Mesenchymal stem cell (in vitro differentiated cells and primary cell): ENCODE results near the gene SLCO2A1.

Experiments
- DNase-seq: peaks from one replicate; pipeline ENCODE4 v3.0.0-alpha.2; 2013
- H2AFZ ChIP-seq: one replicate; pipeline ENCODE4 v1.6.1; 2013; ENCODE audit warnings: low read depth, mild to moderate bottlenecking, control low read depth, inconsistent platforms, low read length, moderate library complexity
- H2AK5ac ChIP-seq: 2 replicates; pipeline ENCODE4 v1.6.1; 2013; ENCODE audit warnings: low read length, moderate library complexity, mild to moderate bottlenecking, inconsistent platforms; ENCODE audit not compliant: severe bottlenecking
- H2BK120ac ChIP-seq: one replicate; pipeline ENCODE4 v1.6.1; 2013; ENCODE audit warnings: low read depth, mild to moderate bottlenecking, inconsistent platforms, low read length, moderate library complexity
- H2BK12ac ChIP-seq, 2 experiments: one replicate each; pipeline ENCODE4 v1.6.1; 2013; ENCODE audit warnings: inconsistent platforms in 2 of 2, low read length in 2 of 2, mild to moderate bottlenecking in 2 of 2, moderate library complexity in 2 of 2, control low read depth in 1 of 2
- H2BK15ac ChIP-seq: one replicate; pipeline ENCODE4 v1.6.1; 2013; ENCODE audit warnings: mild to moderate bottlenecking, low read depth, inconsistent platforms; ENCODE audit not compliant: poor library complexity, severe bottlenecking
- H2BK5ac ChIP-seq: 2 replicates; pipeline ENCODE4 v1.6.1; 2013; ENCODE audit warnings: low read depth, mild to moderate bottlenecking, low read length, control low read depth, inconsistent platforms; ENCODE audit not compliant: poor library complexity, severe bottlenecking
- H3K14ac ChIP-seq, 2 experiments: one replicate each; pipeline ENCODE4 v1.6.1; 2013; ENCODE audit warnings: inconsistent platforms in 2 of 2, low read length in 2 of 2, control low read depth in 1 of 2, mild to moderate bottlenecking in 1 of 2, moderate library complexity in 1 of 2
- H3K18ac ChIP-seq, 2 experiments: one replicate each; pipeline ENCODE4 v1.6.1; 2013; ENCODE audit warnings: inconsistent platforms in 2 of 2, low read length in 2 of 2, control low read depth in 1 of 2, low read depth in 1 of 2, mild to moderate bottlenecking in 1 of 2
- H3K23ac ChIP-seq, 2 experiments: one replicate each; pipeline ENCODE4 v1.6.1; 2013; ENCODE audit warnings: inconsistent platforms in 2 of 2, low read length in 2 of 2, mild to moderate bottlenecking in 2 of 2, moderate library complexity in 2 of 2, control low read depth in 1 of 2
- H3K27ac ChIP-seq: 2 replicates; pipeline ENCODE4 v1.5.1; 2013; ENCODE audit warnings: mild to moderate bottlenecking, moderate library complexity, low read length, control low read depth, inconsistent platforms; ENCODE audit not compliant: poor library complexity, severe bottlenecking
- H3K27me3 ChIP-seq, 2 experiments: 2 replicates each; pipeline versions ENCODE4 v1.6.1 to v1.7.0; 2013; ENCODE audit warnings: low read length in 2 of 2, mild to moderate bottlenecking in 2 of 2, moderate library complexity in 2 of 2, control low read depth in 1 of 2, inconsistent platforms in 1 of 2; ENCODE audit not compliant: control insufficient read depth in 1 of 2, insufficient read depth in 1 of 2
- H3K36me3 ChIP-seq, 2 experiments: 2 replicates each; pipeline versions ENCODE4 v1.6.1 to v1.7.0; 2013; ENCODE audit warnings: low read length in 2 of 2, control low read depth in 1 of 2, inconsistent platforms in 1 of 2, low read depth in 1 of 2, mild to moderate bottlenecking in 1 of 2; ENCODE audit not compliant: insufficient read depth in 2 of 2, control insufficient read depth in 1 of 2
- H3K4ac ChIP-seq, 2 experiments: one replicate each; pipeline ENCODE4 v1.6.1; 2013; ENCODE audit warnings: inconsistent platforms in 2 of 2, low read length in 2 of 2, mild to moderate bottlenecking in 2 of 2, moderate library complexity in 2 of 2, control low read depth in 1 of 2, low read depth in 1 of 2
- H3K4me1 ChIP-seq: 2 replicates; pipeline ENCODE4 v1.6.1; 2013; ENCODE audit warnings: low read depth, low read length, control low read depth; ENCODE audit not compliant: control insufficient read depth, insufficient read depth
- H3K4me2 ChIP-seq: 2 replicates; pipeline ENCODE4 v1.6.1; 2013; ENCODE audit warnings: low read length, mild to moderate bottlenecking, inconsistent platforms; ENCODE audit not compliant: poor library complexity, severe bottlenecking
- H3K4me3 ChIP-seq, 2 experiments: 2 replicates each; pipeline versions ENCODE4 v1.5.1 to v1.7.0; 2013; ENCODE audit warnings: low read length in 2 of 2, mild to moderate bottlenecking in 2 of 2, control low read depth in 1 of 2, low read depth in 1 of 2; ENCODE audit not compliant: insufficient read depth in 1 of 2
- H3K79me1 ChIP-seq: replicated peaks from 2 replicates; pipeline ENCODE4 v1.6.1; 2013; ENCODE audit warnings: mild to moderate bottlenecking, control low read depth, low read length, inconsistent platforms; ENCODE audit not compliant: poor library complexity, severe bottlenecking
- H3K9ac ChIP-seq: 2 replicates; pipeline ENCODE4 v1.7.0; 2013; ENCODE audit warnings: mild to moderate bottlenecking, low read length, moderate library complexity
- H3K9me3 ChIP-seq: 2 replicates; pipeline ENCODE4 v1.7.0; 2013; ENCODE audit warnings: mild to moderate bottlenecking, low read length; ENCODE audit not compliant: control insufficient read depth
- H4K8ac ChIP-seq: one replicate; pipeline ENCODE4 v1.6.1; 2013; ENCODE audit warnings: inconsistent platforms, mild to moderate bottlenecking, low read length, moderate library complexity
- H4K91ac ChIP-seq: one replicate; pipeline ENCODE4 v1.6.1; 2013; ENCODE audit warnings: mild to moderate bottlenecking, low read length, inconsistent platforms
- WGBS: methylation state at CpG from one replicate; pipeline ENCODE4 v1.1.7; 2013; ENCODE audit warnings: mixed read lengths; 5-methylcytosine and 5-hydroxymethylcytosine counted together

SLCO2A1 gene

GRCh38 chr3:134029256-134029733 is 430 bp downstream of the SLCO2A1 start:
- no peak overlapping the region for H2BK15ac ChIP-seq
- peaks cover 15% of the 10 kb centered on the region for H3K4me1 ChIP-seq
- peak overlapping the region; percentile 99 for H3K4me2 ChIP-seq
- WGBS: under 1% methylated on average over 40 of the region's 43 CpGs
- no peaks in the 10 kb centered on the region for H3K9me3 ChIP-seq
- H3K9ac ChIP-seq: peak overlapping the region; percentile 61
- H3K18ac ChIP-seq: peak overlapping the region in 1 of 2 experiments; percentile 18
- H2AFZ ChIP-seq: no peak overlapping the region
- peak overlapping the region; percentile 58 to 75 for H3K4me3 ChIP-seq
- H2AK5ac ChIP-seq: no peak overlapping the region
- no peak overlapping the region for H3K27ac ChIP-seq
- H3K79me1 ChIP-seq: no peaks in the 10 kb centered on the region
- no peak overlapping the region for H2BK120ac ChIP-seq
- H3K23ac ChIP-seq: peak overlapping the region in 1 of 2 experiments; percentile 83
- no peak overlapping the region for H2BK12ac ChIP-seq
- H3K36me3 ChIP-seq: no peaks in the 10 kb centered on the region
- H4K8ac ChIP-seq: no peak overlapping the region
- H3K14ac ChIP-seq: peak overlapping the region in 1 of 2 experiments; percentile 61
- no peak overlapping the region for H2BK5ac ChIP-seq
- H4K91ac ChIP-seq: no peak overlapping the region
- no peak overlapping the region for H3K4ac ChIP-seq
- H3K27me3 ChIP-seq: peaks cover 24 to 48% of the 10 kb centered on the region in 2 experiments
- peak; percentile 33 for DNase-seq

DNA sequence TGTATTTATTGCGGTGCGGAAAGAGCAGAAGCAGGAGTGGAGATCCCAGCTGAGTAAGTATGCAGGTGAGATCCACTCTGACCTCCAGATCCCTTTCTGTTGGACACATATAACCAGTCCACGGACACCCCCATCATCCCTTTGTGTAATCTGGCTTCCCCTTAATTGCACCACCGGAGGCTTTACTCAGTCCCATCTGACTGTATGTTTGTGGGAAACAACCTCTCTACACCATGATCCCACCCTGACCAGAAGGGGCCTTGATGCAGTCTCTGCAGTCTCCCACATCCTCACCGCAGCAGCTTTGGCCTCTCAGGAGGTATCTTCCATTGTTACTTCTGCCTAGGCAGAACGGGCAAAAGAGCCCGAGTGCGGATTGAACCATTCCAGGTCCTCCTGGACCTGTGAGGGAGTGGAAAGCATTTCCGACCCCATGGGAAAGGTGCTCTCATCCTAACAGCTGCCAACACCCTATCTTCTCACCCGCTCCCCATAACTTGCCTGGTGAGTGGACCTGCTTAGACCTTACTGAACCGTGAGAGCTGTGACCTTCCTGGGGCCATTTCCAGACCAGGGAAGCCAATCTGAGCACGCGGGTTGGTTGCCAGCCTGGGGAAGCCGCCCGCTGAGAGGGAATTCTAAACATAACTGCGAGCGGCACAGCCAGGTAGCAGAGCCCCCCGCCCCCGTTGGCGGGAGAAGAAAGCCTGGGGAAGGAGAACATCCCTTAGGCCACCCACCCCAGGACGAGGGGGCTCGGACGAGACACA is 1.1 kb downstream of the SLCO2A1 start:
- Histone ChIP-seq H3K4ac (no peak overlapping the region), H2BK12ac (no peak overlapping the region), H3K9me3 (no peaks in the 10 kb centered on the region), H3K27ac (no peak overlapping the region), H2AFZ (no peak overlapping the region), H3K27me3 (peaks cover 24 to 48% of the 10 kb centered on the region in 2 experiments), H2BK15ac (no peak overlapping the region), H3K14ac (no peak overlapping the region), H4K8ac (no peak overlapping the region), H3K23ac (no peak overlapping the region), H3K79me1 (no peaks in the 10 kb centered on the region), H3K4me3 (peak overlapping the region in 1 of 2 experiments; percentile 75), H2BK120ac (no peak overlapping the region), H4K91ac (no peak overlapping the region), H3K4me2 (peak overlapping the region; percentile 99), H2AK5ac (no peak overlapping the region), H3K4me1 (peaks cover 15% of the 10 kb centered on the region), H3K9ac (peak overlapping the region; percentile 61), H3K18ac (no peak overlapping the region), H3K36me3 (no peaks in the 10 kb centered on the region), H2BK5ac (no peak overlapping the region)
- WGBS: 34% methylated on average over 23 of the region's 23 CpGs
- no peak for DNase-seq

DNA sequence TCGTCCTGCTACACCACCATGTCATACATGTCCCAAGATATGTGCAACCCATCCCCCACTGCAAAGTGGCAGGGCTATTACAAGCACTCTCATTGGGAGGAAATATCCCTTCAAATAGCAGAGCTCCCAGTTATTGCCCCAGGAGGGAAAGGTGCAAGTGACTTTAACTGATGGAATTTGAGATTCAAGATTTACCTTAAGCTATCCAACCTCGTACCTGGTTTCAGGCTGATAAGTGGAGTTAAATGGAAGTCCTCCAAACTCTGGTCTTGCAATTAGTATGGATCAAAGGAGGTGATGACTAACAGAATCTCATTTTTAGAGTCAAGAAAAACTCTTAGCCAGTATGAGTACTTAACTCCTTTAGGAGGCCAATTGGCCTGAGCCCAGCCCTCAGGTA is 2.1 kb downstream of the SLCO2A1 start:
- no peaks in the 10 kb centered on the region for H3K79me1 ChIP-seq
- no peak overlapping the region for H2BK15ac ChIP-seq
- no peak overlapping the region for H3K18ac ChIP-seq
- H4K8ac ChIP-seq: no peak overlapping the region
- no peak overlapping the region for H3K4me3 ChIP-seq
- no peak overlapping the region for H3K9ac ChIP-seq
- 91% methylated on average over 2 of the region's 2 CpGs for WGBS
- H3K27ac ChIP-seq: no peak overlapping the region
- H3K9me3 ChIP-seq: no peaks in the 10 kb centered on the region
- H3K23ac ChIP-seq: no peak overlapping the region
- peaks cover 24 to 42% of the 10 kb centered on the region in 2 experiments for H3K27me3 ChIP-seq
- no peak overlapping the region for H2AFZ ChIP-seq
- peaks cover 15% of the 10 kb centered on the region for H3K4me1 ChIP-seq
- no peak overlapping the region for H2BK12ac ChIP-seq
- no peaks in the 10 kb centered on the region for H3K36me3 ChIP-seq
- no peak overlapping the region for H3K4ac ChIP-seq
- H2AK5ac ChIP-seq: no peak overlapping the region
- DNase-seq: no peak
- H3K4me2 ChIP-seq: no peak overlapping the region
- no peak overlapping the region for H3K14ac ChIP-seq
- H4K91ac ChIP-seq: no peak overlapping the region
- H2BK5ac ChIP-seq: no peak overlapping the region
- no peak overlapping the region for H2BK120ac ChIP-seq

GRCh38 chr3:134020135-134020680 is 9.5 kb downstream of the SLCO2A1 start:
- 96% methylated on average over 22 of the region's 22 CpGs for WGBS
- H2BK15ac ChIP-seq: no peak overlapping the region

More at GRCh38 chr3:134020135-134020680, 9.5 kb downstream of the SLCO2A1 start:
- Histone ChIP-seq H3K4me1 (no peaks in the 10 kb centered on the region), H3K23ac (no peak overlapping the region), H3K27me3 (no peaks in the 10 kb centered on the region), H3K14ac (peak overlapping the region in 1 of 2 experiments; percentile 15), H3K27ac (no peak overlapping the region), H4K8ac (no peak overlapping the region), H3K36me3 (no peaks in the 10 kb centered on the region), H3K4ac (no peak overlapping the region), H3K79me1 (no peaks in the 10 kb centered on the region), H2AFZ (no peak overlapping the region), H2BK12ac (no peak overlapping the region), H2AK5ac (no peak overlapping the region), H3K9me3 (no peaks in the 10 kb centered on the region), H3K9ac (no peak overlapping the region), H3K18ac (no peak overlapping the region), H3K4me3 (no peak overlapping the region), H3K4me2 (no peak overlapping the region), H4K91ac (no peak overlapping the region), H2BK5ac (no peak overlapping the region), H2BK120ac (no peak overlapping the region)
- DNase-seq: no peak
